GM23338 (cell line): ENCODE results near the gene AKR7A3. TPM values are rescaled to one million over a fixed set of nuclear protein-coding genes. Genes with fewer than 3 reads are reported as not detected.

Source experiments
- ATAC-seq: fragments of 200-7000 bp; cut with Tn5 transposase; 3 replicates; pipeline ENCODE4 v1.9.1; 2020
- DNase-seq: peaks from one replicate; pipeline ENCODE4 v3.0.0-alpha.2; 2015; ENCODE audit warnings: low spot score
- H2AFZ ChIP-seq: fragments of 200-600 bp; sonication (generic); 2 replicates; pipeline ENCODE4 v1.8.0; 2016; ENCODE audit warnings: antibody characterized with exemption, mild to moderate bottlenecking, moderate library complexity
- H3F3A ChIP-seq: fragments of 200-600 bp; sonication (generic); replicated peaks from 2 replicates; pipeline ENCODE4 v1.8.0; 2017; ENCODE audit warnings: antibody characterized with exemption, mixed run types, low read depth
- H3K27ac ChIP-seq: fragments of 200-600 bp; sonication (generic); 2 replicates; pipeline ENCODE4 v1.6.1; 2016; ENCODE audit warnings: low read depth
- H3K27me3 ChIP-seq: fragments of 200-600 bp; sonication (generic); 2 replicates; pipeline ENCODE4 v1.8.0; 2016; ENCODE audit warnings: mild to moderate bottlenecking, mixed run types, moderate library complexity; ENCODE audit not compliant: insufficient read depth
- H3K36me3 ChIP-seq: fragments of 200-600 bp; sonication (generic); 2 replicates; pipeline ENCODE4 v1.8.0; 2016; ENCODE audit warnings: mild to moderate bottlenecking; ENCODE audit not compliant: insufficient read depth
- H3K4me1 ChIP-seq: fragments of 200-600 bp; sonication (generic); 2 replicates; pipeline ENCODE4 v1.8.0; 2016; ENCODE audit warnings: mild to moderate bottlenecking, moderate library complexity; ENCODE audit not compliant: insufficient read depth
- H3K4me2 ChIP-seq: fragments of 200-600 bp; sonication (generic); 2 replicates; pipeline ENCODE4 v1.7.1; 2017; ENCODE audit warnings: mixed run types
- H3K4me3 ChIP-seq: fragments of 200-600 bp; sonication (generic); 2 replicates; pipeline ENCODE4 v1.6.1; 2016; ENCODE audit warnings: mixed run types
- H3K79me2 ChIP-seq: fragments of 200-600 bp; sonication (generic); replicated peaks from 2 replicates; pipeline ENCODE4 v1.8.0; 2017; ENCODE audit warnings: mild to moderate bottlenecking; ENCODE audit not compliant: insufficient read depth
- H3K9me2 ChIP-seq: fragments of 200-600 bp; sonication (generic); 2 replicates; pipeline ENCODE4 v1.8.0; 2017; ENCODE audit not compliant: insufficient read depth
- H4K20me1 ChIP-seq: fragments of 200-600 bp; sonication (generic); replicated peaks from 2 replicates; pipeline ENCODE4 v1.8.0; 2017; ENCODE audit warnings: mild to moderate bottlenecking; ENCODE audit not compliant: insufficient read depth
- H3K27ac Mint-ChIP-seq: 2 replicates; pipeline ENCODE4 v1.8.0; 2020; ENCODE audit warnings: inconsistent platforms, mild to moderate bottlenecking, moderate library complexity, mixed read lengths
- H3K27me3 Mint-ChIP-seq: 3 replicates; pipeline ENCODE4 v1.8.0; 2022; ENCODE audit warnings: low read depth, mild to moderate bottlenecking, moderate library complexity, mixed read lengths, inconsistent platforms; ENCODE audit not compliant: insufficient read depth, poor library complexity
- H3K36me3 Mint-ChIP-seq: 3 replicates; pipeline ENCODE4 v1.8.0; 2021; ENCODE audit warnings: low read depth, mild to moderate bottlenecking, inconsistent platforms, moderate library complexity, mixed read lengths
- H3K4me1 Mint-ChIP-seq: 3 replicates; pipeline ENCODE4 v1.8.0; 2020; ENCODE audit warnings: mild to moderate bottlenecking, inconsistent platforms, mixed read lengths
- H3K4me3 Mint-ChIP-seq: 3 replicates; pipeline ENCODE4 v1.8.0; 2021; ENCODE audit warnings: moderate library complexity, mild to moderate bottlenecking, inconsistent platforms, mixed read lengths
- H3K9me3 Mint-ChIP-seq: 3 replicates; pipeline ENCODE4 v1.8.0; 2020; ENCODE audit warnings: moderate library complexity, mild to moderate bottlenecking, inconsistent platforms, mixed read lengths
- REST ChIP-seq: IDR thresholded peaks from one replicate; pipeline ENCODE4 v1.6.1; 2018; ENCODE audit warnings: antibody characterized with exemption; ENCODE audit not compliant: unreplicated experiment
- polyA plus RNA-seq: library from polyadenylated mRNA; unstranded; fragments of >200 nt; fragmentation: Nextera tagmentation; extraction: Ambion mirVana; gene quantifications from 2 replicates; pipeline ENCODE4 v1.2.1, GENCODE V29; 2016
- total RNA-seq: library from RNA; depleted of rRNA; stranded (reverse); fragments of >200 nt; shearing (Covaris generic); gene quantifications from 2 replicates; pipeline ENCODE4 v1.2.3, GENCODE V29; 2014
- TF ChIP-seq, protein P1 (sequence below): fragments of 250-450 bp; sonication (Bioruptor Pico); IDR thresholded peaks from 2 replicates; pipeline ENCODE4 v1.5.0; 2020; ENCODE audit warnings: mild to moderate bottlenecking, moderate library complexity
- TF ChIP-seq, protein P2 (sequence below): IDR thresholded peaks from 2 replicates; pipeline ENCODE4 v1.6.1; 2016; ENCODE audit warnings: antibody characterized with exemption
- TF ChIP-seq, protein P3 (sequence below), 2 experiments: fragments of 200-600 bp in 1 of 2; sonication (generic) in 1 of 2; conservative IDR thresholded peaks; 2 replicates each; pipeline versions ENCODE4 v1.5.1 to v1.6.1; 2016 to 2017; ENCODE audit warnings: antibody characterized with exemption in 2 of 2, low read depth in 2 of 2, mild to moderate bottlenecking in 2 of 2, moderate library complexity in 1 of 2

The AKR7A3 gene
- total and polyA plus RNA-seq, 2 experiments from 2014 or later, result 0.14 to 0.86 TPM

- TF ChIP-seq, protein P1, sequence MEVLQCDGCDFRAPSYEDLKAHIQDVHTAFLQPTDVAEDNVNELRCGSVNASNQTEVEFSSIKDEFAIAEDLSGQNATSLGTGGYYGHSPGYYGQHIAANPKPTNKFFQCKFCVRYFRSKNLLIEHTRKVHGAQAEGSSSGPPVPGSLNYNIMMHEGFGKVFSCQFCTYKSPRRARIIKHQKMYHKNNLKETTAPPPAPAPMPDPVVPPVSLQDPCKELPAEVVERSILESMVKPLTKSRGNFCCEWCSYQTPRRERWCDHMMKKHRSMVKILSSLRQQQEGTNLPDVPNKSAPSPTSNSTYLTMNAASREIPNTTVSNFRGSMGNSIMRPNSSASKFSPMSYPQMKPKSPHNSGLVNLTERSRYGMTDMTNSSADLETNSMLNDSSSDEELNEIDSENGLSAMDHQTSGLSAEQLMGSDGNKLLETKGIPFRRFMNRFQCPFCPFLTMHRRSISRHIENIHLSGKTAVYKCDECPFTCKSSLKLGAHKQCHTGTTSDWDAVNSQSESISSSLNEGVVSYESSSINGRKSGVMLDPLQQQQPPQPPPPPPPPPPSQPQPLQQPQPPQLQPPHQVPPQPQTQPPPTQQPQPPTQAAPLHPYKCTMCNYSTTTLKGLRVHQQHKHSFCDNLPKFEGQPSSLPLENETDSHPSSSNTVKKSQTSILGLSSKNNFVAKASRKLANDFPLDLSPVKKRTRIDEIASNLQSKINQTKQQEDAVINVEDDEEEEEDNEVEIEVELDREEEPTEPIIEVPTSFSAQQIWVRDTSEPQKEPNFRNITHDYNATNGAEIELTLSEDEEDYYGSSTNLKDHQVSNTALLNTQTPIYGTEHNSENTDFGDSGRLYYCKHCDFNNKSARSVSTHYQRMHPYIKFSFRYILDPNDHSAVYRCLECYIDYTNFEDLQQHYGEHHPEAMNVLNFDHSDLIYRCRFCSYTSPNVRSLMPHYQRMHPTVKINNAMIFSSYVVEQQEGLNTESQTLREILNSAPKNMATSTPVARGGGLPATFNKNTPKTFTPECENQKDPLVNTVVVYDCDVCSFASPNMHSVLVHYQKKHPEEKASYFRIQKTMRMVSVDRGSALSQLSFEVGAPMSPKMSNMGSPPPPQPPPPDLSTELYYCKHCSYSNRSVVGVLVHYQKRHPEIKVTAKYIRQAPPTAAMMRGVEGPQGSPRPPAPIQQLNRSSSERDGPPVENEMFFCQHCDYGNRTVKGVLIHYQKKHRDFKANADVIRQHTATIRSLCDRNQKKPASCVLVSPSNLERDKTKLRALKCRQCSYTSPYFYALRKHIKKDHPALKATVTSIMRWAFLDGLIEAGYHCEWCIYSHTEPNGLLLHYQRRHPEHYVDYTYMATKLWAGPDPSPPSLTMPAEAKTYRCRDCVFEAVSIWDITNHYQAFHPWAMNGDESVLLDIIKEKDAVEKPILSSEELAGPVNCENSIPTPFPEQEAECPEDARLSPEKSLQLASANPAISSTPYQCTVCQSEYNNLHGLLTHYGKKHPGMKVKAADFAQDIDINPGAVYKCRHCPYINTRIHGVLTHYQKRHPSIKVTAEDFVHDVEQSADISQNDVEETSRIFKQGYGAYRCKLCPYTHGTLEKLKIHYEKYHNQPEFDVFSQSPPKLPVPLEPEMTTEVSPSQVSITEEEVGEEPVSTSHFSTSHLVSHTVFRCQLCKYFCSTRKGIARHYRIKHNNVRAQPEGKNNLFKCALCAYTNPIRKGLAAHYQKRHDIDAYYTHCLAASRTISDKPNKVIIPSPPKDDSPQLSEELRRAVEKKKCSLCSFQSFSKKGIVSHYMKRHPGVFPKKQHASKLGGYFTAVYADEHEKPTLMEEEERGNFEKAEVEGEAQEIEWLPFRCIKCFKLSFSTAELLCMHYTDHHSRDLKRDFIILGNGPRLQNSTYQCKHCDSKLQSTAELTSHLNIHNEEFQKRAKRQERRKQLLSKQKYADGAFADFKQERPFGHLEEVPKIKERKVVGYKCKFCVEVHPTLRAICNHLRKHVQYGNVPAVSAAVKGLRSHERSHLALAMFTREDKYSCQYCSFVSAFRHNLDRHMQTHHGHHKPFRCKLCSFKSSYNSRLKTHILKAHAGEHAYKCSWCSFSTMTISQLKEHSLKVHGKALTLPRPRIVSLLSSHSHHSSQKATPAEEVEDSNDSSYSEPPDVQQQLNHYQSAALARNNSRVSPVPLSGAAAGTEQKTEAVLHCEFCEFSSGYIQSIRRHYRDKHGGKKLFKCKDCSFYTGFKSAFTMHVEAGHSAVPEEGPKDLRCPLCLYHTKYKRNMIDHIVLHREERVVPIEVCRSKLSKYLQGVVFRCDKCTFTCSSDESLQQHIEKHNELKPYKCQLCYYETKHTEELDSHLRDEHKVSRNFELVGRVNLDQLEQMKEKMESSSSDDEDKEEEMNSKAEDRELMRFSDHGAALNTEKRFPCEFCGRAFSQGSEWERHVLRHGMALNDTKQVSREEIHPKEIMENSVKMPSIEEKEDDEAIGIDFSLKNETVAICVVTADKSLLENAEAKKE (CRISPR knock-in tag), result no peak
- TF ChIP-seq REST, result no peak
Observed at GRCh38 chr1:19250629-19251304, 37.8 kb downstream of the AKR7A3 start (continued).

DNA sequence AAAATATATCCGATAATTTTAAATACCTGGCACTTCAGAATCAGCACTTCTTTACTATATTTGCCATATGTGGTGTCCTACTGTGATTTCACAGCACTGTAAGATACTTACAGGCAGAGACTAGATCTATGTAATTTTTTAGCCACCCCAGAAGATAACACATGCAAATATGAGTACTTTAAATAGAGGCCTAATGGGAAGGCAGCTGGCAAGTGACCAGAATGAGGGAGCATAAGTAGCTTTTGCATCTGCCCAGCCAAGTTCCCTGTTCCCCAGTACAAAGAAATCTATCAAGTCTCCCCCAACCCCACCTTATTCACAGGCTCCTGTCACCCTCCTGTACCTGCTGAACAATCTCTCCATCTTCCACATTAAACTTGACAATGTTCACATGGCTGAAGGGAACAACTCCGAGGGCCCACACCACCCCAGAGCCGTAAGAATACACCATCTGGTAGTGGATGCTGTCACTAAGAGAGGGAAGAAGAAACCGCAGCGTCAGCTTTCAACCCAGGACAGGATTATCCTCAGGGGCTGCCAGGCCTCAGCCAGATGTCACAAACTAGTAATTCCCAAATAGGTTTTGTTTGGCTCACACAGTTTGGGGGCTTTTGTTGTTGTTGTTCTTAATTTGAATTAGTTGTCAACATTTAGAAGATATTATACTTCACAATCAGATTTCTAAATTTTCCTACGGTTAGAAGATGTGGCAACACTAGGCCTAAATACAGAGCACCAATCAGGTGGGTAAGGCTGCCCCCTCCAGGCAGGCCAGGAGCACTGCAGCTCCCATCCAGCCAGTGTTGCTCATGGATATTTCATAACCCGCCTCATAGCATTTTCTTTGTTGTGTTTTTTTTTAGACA, 47.7 kb downstream of the AKR7A3 start:
- ATAC-seq (peak; percentile 86), DNase-seq (peak; percentile 61)
- Histone ChIP-seq H3F3A (no peaks in the 10 kb centered on the region), H3K9me2 (no peaks in the 10 kb centered on the region), H3K27ac (no peak overlapping the region), H3K4me2 (no peak overlapping the region), H3K79me2 (peaks cover 12% of the 10 kb centered on the region; the same call in 1 of the 2 replicates), H3K36me3 (peaks cover 65% of the 10 kb centered on the region), H3K4me1 (no peaks in the 10 kb centered on the region), H4K20me1 (peaks cover 14% of the 10 kb centered on the region; the same call in 1 of the 2 replicates), H3K4me3 (no peak overlapping the region), H3K27me3 (no peaks in the 10 kb centered on the region), H2AFZ (no peak overlapping the region)
- H3K36me3 Mint-ChIP-seq, result peaks cover 84% of the 10 kb centered on the region
- no peak overlapping the region for H3K27ac Mint-ChIP-seq
- H3K4me3 Mint-ChIP-seq, result no peak overlapping the region
- H3K4me1 Mint-ChIP-seq, result no peaks in the 10 kb centered on the region
- H3K27me3 Mint-ChIP-seq, result peaks cover 4% of the 10 kb centered on the region
- no peaks in the 10 kb centered on the region for H3K9me3 Mint-ChIP-seq
- TF ChIP-seq, protein P2, sequence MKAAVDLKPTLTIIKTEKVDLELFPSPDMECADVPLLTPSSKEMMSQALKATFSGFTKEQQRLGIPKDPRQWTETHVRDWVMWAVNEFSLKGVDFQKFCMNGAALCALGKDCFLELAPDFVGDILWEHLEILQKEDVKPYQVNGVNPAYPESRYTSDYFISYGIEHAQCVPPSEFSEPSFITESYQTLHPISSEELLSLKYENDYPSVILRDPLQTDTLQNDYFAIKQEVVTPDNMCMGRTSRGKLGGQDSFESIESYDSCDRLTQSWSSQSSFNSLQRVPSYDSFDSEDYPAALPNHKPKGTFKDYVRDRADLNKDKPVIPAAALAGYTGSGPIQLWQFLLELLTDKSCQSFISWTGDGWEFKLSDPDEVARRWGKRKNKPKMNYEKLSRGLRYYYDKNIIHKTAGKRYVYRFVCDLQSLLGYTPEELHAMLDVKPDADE, result no peak
- TF ChIP-seq, protein P3, sequence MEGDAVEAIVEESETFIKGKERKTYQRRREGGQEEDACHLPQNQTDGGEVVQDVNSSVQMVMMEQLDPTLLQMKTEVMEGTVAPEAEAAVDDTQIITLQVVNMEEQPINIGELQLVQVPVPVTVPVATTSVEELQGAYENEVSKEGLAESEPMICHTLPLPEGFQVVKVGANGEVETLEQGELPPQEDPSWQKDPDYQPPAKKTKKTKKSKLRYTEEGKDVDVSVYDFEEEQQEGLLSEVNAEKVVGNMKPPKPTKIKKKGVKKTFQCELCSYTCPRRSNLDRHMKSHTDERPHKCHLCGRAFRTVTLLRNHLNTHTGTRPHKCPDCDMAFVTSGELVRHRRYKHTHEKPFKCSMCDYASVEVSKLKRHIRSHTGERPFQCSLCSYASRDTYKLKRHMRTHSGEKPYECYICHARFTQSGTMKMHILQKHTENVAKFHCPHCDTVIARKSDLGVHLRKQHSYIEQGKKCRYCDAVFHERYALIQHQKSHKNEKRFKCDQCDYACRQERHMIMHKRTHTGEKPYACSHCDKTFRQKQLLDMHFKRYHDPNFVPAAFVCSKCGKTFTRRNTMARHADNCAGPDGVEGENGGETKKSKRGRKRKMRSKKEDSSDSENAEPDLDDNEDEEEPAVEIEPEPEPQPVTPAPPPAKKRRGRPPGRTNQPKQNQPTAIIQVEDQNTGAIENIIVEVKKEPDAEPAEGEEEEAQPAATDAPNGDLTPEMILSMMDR (conservative IDR thresholded peaks at IDR 0.05; ENCODE audit: low read depth in 2 of 2), result peak; percentile 76 to 85
